Measurements from ENCODE around the gene NOL4. TPM values are rescaled to one million over a fixed set of nuclear protein-coding genes. Genes with fewer than 3 reads are reported as not detected.

Gene NOL4
- polyA plus RNA-seq, 5 donors = 1.2 to 3.0 (median 2.3) TPM

DNA sequence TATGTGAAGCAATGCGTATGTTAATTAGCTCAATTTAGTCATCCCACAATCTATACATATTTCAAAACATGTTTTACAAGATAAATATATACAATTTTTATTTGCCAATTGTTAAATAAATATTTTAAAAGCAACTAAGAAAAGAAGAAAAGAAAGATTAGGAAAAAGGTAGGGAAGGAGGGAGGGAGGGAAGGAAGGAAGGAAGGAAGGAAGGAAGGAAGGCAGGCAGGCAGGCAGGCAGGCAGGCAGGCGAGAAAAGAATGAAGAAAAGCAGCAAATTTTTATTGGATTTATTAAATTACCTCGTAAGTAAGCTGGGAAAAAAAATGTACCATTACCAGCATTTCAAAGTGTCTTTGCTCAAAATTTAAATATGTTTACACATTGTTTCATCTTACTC is 30.5 kb downstream of the NOL4 start:
- no peak for DNase-seq

DNA sequence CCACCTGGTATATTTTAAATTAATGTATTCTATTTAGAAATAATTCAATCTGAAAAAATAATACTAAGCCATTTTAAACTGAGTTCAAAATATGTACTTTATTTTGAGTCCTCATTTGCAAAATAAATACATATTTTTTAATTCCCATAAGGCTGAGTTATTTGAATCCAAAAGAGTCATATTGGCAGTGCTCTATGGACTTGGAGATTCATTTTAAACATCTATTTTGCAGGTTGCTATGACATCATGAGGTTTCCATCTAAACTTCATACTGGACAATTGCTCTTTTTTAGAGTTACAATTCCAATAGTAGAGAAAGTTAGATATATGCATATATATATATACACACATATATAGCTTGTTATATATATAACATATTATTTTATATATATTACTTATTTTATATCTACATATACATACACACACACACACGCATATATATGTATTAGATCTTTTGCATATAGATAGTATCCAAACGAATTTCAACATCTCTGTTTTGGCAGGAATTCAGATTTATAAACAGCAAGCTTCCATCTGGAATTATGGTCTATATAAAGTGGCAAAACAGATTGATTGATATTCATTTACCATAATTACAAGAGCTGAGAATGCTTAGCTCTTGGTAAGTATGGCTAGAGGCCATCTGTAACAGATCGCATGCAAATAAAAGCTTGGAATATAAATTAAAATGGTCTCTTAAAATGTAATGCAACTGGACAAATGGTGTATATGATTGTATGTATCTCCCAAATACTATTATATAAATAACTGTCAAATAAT is 34.9 kb downstream of the NOL4 start:
- DNase-seq = no peak

All from right lung (tissue), 5 donors.